HG03196 (cell line): ENCODE data around the gene ATP8B1.

Source experiments
- ATAC-seq: cut with Tn5 transposase; IDR thresholded peaks from one replicate; pipeline ENCODE4 v1.9.1; 2021; ENCODE audit not compliant: unreplicated experiment

ATP8B1 gene

GRCh38 chr18:57630754-57631595 is 172.1 kb downstream of the ATP8B1 start:
- ATAC-seq, result peak; percentile 34

GRCh38 chr18:57630002-57630753 is 172.9 kb downstream of the ATP8B1 start:
- ATAC-seq, result peak; percentile 94

GRCh38 chr18:57629422-57629821 is 173.7 kb downstream of the ATP8B1 start:
- ATAC-seq, result no peak

GRCh38 chr18:57627488-57627887 is 175.6 kb downstream of the ATP8B1 start:
- no peak for ATAC-seq

- no peak for ATAC-seq
Measured at GRCh38 chr18:57624988-57625387, 178.1 kb downstream of the ATP8B1 start.

GRCh38 chr18:57621246-57621604 is 181.9 kb downstream of the ATP8B1 start:
- peak; percentile 15 for ATAC-seq

- no peak for ATAC-seq
Measured at GRCh38 chr18:57619876-57620275, 183.2 kb downstream of the ATP8B1 start.

- ATAC-seq, result no peak
Measured at GRCh38 chr18:57618910-57619309, 184.2 kb downstream of the ATP8B1 start.

GRCh38 chr18:57603871-57604270 is 199.2 kb downstream of the ATP8B1 start:
- ATAC-seq, result no peak
